Measurements from ENCODE around the gene SEMA3G. TPM values are rescaled to one million over a fixed set of nuclear protein-coding genes. Genes with fewer than 3 reads are reported as not detected.
A peak's percentile ranks its signal among the peaks of the same experiment; 100 is the strongest.

The SEMA3G gene
- total and polyA plus RNA-seq, 11 donors: 11.4 to 29.0 (median 14.4) TPM

- ATAC-seq (no peak), DNase-seq (peak in 1 of 5 donors; percentile 55)
- intact Hi-C loops (cut with DNase I): loop anchor here in 7 of 10 donors (5.0 to 10.0 kb wide), 3 partner anchors 66 to 214 kb away; partner anchors contain the start of genes GNL3 (in 4 of the 7), PBRM1 (in 4 of the 7) and UQCC5 (in 4 of the 7)
- TF ChIP-seq POLR2A (IDR thresholded peaks at IDR 0.05) (no peak), CTCF (IDR thresholded peaks at IDR 0.05) (no peak)
- peaks cover 0 to 57% (median 29%) of the 10 kb centered on the region in 12 donors for H3K4me1 ChIP-seq
- H3K36me3 ChIP-seq: peaks cover 0 to 74% (median 52%) of the 10 kb centered on the region in 9 donors
- WGBS, 4 donors: 90 to 99% (median 94%) methylated on average over 4 of the region's 4 CpGs
- H3K4me3 ChIP-seq: no peak overlapping the region
- peak overlapping the region in 3 of 12 donors; percentile 18 to 60 (median 50) for H3K27ac ChIP-seq
- H3K27me3 ChIP-seq: no peaks in the 10 kb centered on the region
- H3K9me3 ChIP-seq: no peaks in the 10 kb centered on the region
Measured at GRCh38 chr3:52470920-52471319, 26.0 kb upstream of the SEMA3G start.

- no peak for TF ChIP-seq CTCF (IDR thresholded peaks at IDR 0.05)
- no peak for TF ChIP-seq POLR2A (IDR thresholded peaks at IDR 0.05)
- H3K36me3 ChIP-seq: peaks cover 0 to 75% (median 53%) of the 10 kb centered on the region in 9 donors
- H3K4me3 ChIP-seq: no peak overlapping the region
- H3K9me3 ChIP-seq: no peaks in the 10 kb centered on the region
- intact Hi-C loops (cut with DNase I): loop anchor here in 1 of 10 donors (5.0 kb wide), 1 partner anchor 218 kb away; the partner anchor contains the start of genes GNL3 and PBRM1
- 64 to 84% (median 78%) methylated on average over 5 of the region's 5 CpGs for WGBS, 4 donors
- H3K27ac ChIP-seq: peak overlapping the region in 2 of 12 donors; percentile 4 to 37
- H3K27me3 ChIP-seq: no peaks in the 10 kb centered on the region
- DNase-seq (no peak), ATAC-seq (peak in 1 of 4 donors; percentile 12)
- H3K4me1 ChIP-seq: peaks cover 0 to 52% (median 29%) of the 10 kb centered on the region in 12 donors
Measured at GRCh38 chr3:52469001-52469400, 24.1 kb upstream of the SEMA3G start.

- Histone ChIP-seq H3K27me3 (no peaks in the 10 kb centered on the region), H3K36me3 (peaks cover 0 to 72% (median 53%) of the 10 kb centered on the region in 9 donors), H3K4me3 (no peak overlapping the region), H3K4me1 (peaks cover 0 to 52% (median 29%) of the 10 kb centered on the region in 12 donors), H3K9me3 (no peaks in the 10 kb centered on the region), H3K27ac (peak overlapping the region in 6 of 12 donors; percentile 12 to 37 (median 26))
- 28 to 41% (median 38%) methylated on average over 9 of the region's 9 CpGs for whole genome bisulfite sequencing, 4 donors
- ATAC-seq (peak in 3 of 4 donors; percentile 14 to 58 (median 50)), DNase-seq (peak in 2 of 5 donors; percentile 22 to 32)
- intact Hi-C loops (cut with DNase I): loop anchor here in 1 of 10 donors (5.0 kb wide), 1 partner anchor 219 kb away; the partner anchor contains the start of genes GNL3 and PBRM1
- TF ChIP-seq POLR2A (IDR thresholded peaks at IDR 0.05) (no peak), CTCF (IDR thresholded peaks at IDR 0.05) (no peak)
Measured at GRCh38 chr3:52468336-52468735, 23.4 kb upstream of the SEMA3G start.

GRCh38 chr3:52463416-52463815 is 18.5 kb upstream of the SEMA3G start:
- H3K4me1 ChIP-seq: peaks cover 0 to 9% (median 5%) of the 10 kb centered on the region in 12 donors
- H3K36me3 ChIP-seq: peaks cover 0 to 87% (median 73%) of the 10 kb centered on the region in 9 donors
- 87 to 96% (median 92%) methylated on average over 5 of the region's 5 CpGs for WGBS, 4 donors
- H3K4me3 ChIP-seq: no peak overlapping the region
- no peaks in the 10 kb centered on the region for H3K9me3 ChIP-seq
- intact Hi-C loops (cut with DNase I): no loop called here
- DNase-seq: no peak
- no peak for TF ChIP-seq POLR2A (IDR thresholded peaks at IDR 0.05)
- no peak for TF ChIP-seq CTCF (IDR thresholded peaks at IDR 0.05)
- no peaks in the 10 kb centered on the region for H3K27me3 ChIP-seq
- no peak overlapping the region for H3K27ac ChIP-seq
- no peak for ATAC-seq

All from heart left ventricle (tissue), 16 donors.